ENCODE measurements around the gene GOLGA7B. TPM values are rescaled to one million over a fixed set of nuclear protein-coding genes. Genes with fewer than 3 reads are reported as not detected.

The GOLGA7B gene
- total and polyA plus RNA-seq, 9 of the 15 experiments (the other 6 are each of a cell fraction or from before 2014, with no cell fraction given) = 0.03 to 0.07 (median 0.04) TPM; not detected in 3

GRCh38 chr10:97889461-97890265 lies 40.0 kb downstream of the GOLGA7B start (continued):
- TF ChIP-seq CREB1 (IDR thresholded peaks at IDR 0.05) (no peak), CREB1 (CRISPR knock-in tag; IDR thresholded peaks at IDR 0.05) (no peak), CHD2 (IDR thresholded peaks at IDR 0.05; ENCODE audit: low read depth, low read length) (no peak), CHD1 (IDR thresholded peaks at IDR 0.05; ENCODE audit: low read length) (no peak), BHLHE40 (IDR thresholded peaks at IDR 0.05; ENCODE audit: low read length) (peak; percentile 41; the same call in 1 of the 2 replicates), NRF1 (conservative IDR thresholded peaks at IDR 0.05 in 1 of 2, IDR thresholded peaks at IDR 0.05 in 1 of 2) (peak; percentile 87 to 90), ZFPM2 (CRISPR knock-in tag; IDR thresholded peaks at IDR 0.05) (no peak), NCOR1 (IDR thresholded peaks at IDR 0.05) (peak; percentile 16; the same call in 1 of the 2 replicates), NFE2 (IDR thresholded peaks at IDR 0.05; ENCODE audit: low read depth) (peak; percentile 50; the same call in 1 of the 2 replicates), MNT (conservative IDR thresholded peaks at IDR 0.05) (peak in 1 of 2 experiments; percentile 35; a peak in 1 of 4 replicates), JUND (IDR thresholded peaks at IDR 0.05; ENCODE audit: borderline replicate concordance, low read depth, low read length) (peak; percentile 47; the same call in 1 of the 2 replicates), JUND (tag; IDR thresholded peaks at IDR 0.05; ENCODE audit: borderline replicate concordance, low read depth, low read length) (no peak), ZBTB7A (IDR thresholded peaks at IDR 0.05; ENCODE audit: borderline replicate concordance, control insufficient read depth, low read depth, low read length) (peak; percentile 40; the same call in 1 of the 2 replicates), ZNF395 (CRISPR knock-in tag; IDR thresholded peaks at IDR 0.05) (peak; percentile 53; the same call in 1 of the 2 replicates), FOSL1 (tag; conservative IDR thresholded peaks at IDR 0.05) (peak; percentile 82), KDM1A (IDR thresholded peaks at IDR 0.05) (peak in 1 of 2 experiments; percentile 91; a peak in 2 of 4 replicates), ZNF766 (CRISPR knock-in tag; conservative IDR thresholded peaks at IDR 0.05) (0 out of 2 replicates have a peak, but pooled peaks have one; percentile 41)

Data from K562 (cell line).